Esophagus squamous epithelium (tissue), 4 donors: ENCODE data around the gene LRBA.

Experiments
- CTCF ChIP-seq, 6 experiments: fragments of 450-650 bp in 4 of 6; fragments of 200-600 bp in 2 of 6; sonication (generic) in 2 of 6; IDR thresholded peaks; one replicate each; pipeline ENCODE4 v1.5.1; 2016 to 2019; ENCODE audit warnings: antibody characterized with exemption in 6 of 6, mild to moderate bottlenecking in 4 of 6, moderate library complexity in 4 of 6
- POLR2A ChIP-seq, 4 donors: fragments of 450-650 bp; IDR thresholded peaks; one replicate each; pipeline ENCODE4 v1.6.1; 2017; ENCODE audit warnings: antibody characterized with exemption in 4 of 4, mild to moderate bottlenecking in 4 of 4, moderate library complexity in 3 of 4

GRCh38 chr4:150976478-150977118 lies 38.5 kb downstream of the LRBA start:
- TF ChIP-seq CTCF (IDR thresholded peaks at IDR 0.05) (no peak), POLR2A (IDR thresholded peaks at IDR 0.05) (no peak)
